Measurements from ENCODE around the gene IGFLR1.

GRCh38 chr19:35720648-35721047 lies 21.6 kb downstream of the IGFLR1 start:
- TF ChIP-seq, protein P1, sequence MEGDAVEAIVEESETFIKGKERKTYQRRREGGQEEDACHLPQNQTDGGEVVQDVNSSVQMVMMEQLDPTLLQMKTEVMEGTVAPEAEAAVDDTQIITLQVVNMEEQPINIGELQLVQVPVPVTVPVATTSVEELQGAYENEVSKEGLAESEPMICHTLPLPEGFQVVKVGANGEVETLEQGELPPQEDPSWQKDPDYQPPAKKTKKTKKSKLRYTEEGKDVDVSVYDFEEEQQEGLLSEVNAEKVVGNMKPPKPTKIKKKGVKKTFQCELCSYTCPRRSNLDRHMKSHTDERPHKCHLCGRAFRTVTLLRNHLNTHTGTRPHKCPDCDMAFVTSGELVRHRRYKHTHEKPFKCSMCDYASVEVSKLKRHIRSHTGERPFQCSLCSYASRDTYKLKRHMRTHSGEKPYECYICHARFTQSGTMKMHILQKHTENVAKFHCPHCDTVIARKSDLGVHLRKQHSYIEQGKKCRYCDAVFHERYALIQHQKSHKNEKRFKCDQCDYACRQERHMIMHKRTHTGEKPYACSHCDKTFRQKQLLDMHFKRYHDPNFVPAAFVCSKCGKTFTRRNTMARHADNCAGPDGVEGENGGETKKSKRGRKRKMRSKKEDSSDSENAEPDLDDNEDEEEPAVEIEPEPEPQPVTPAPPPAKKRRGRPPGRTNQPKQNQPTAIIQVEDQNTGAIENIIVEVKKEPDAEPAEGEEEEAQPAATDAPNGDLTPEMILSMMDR (IDR thresholded peaks at IDR 0.05; ENCODE audit: extremely low read depth in 1 of 2, insufficient read depth in 1 of 2, low read depth in 1 of 2, low read length in 2 of 2), result no peak
- TF ChIP-seq POLR2A (IDR thresholded peaks at IDR 0.05; ENCODE audit: low read depth, low read length), result no peak
- no peak for TF ChIP-seq POLR2AphosphoS5 (IDR thresholded peaks at IDR 0.05; ENCODE audit: insufficient read depth, low read depth, low read length)
- no peak for TF ChIP-seq MAX (IDR thresholded peaks at IDR 0.05; ENCODE audit: insufficient read depth, insufficient read length)
- TF ChIP-seq EZH2 (IDR thresholded peaks at IDR 0.05; ENCODE audit: borderline replicate concordance, low read depth, low read length, severe bottlenecking), result no peak
